HEK293 (cell line): ENCODE measurements around the gene ANKH.

ENCODE experiments used
- CTCF ChIA-PET: fragments of 350-600 bp; formaldehyde crosslinking; extraction: SDS; loops from one replicate; lab custom pipeline; 2021; ENCODE audit warnings: antibody characterized with exemption; lab: Yijun Ruan, JAX
- POLR2A ChIA-PET: fragments of 300-600 bp; formaldehyde crosslinking; extraction: SDS; loops from one replicate; lab custom pipeline; 2020; ENCODE audit warnings: antibody characterized with exemption, inconsistent platforms; lab: Yijun Ruan, JAX
- H3K27ac ChIP-seq: fragments of 200-500 bp; sonication (Bioruptor generic); 2 replicates; pipeline ENCODE4 v1.5.1; 2014; ENCODE audit warnings: low read depth, low read length, control low read depth, inconsistent platforms; ENCODE audit errors: extremely low read depth
- H3K36me3 ChIP-seq, 2 experiments: fragments of 200-500 bp in 1 of 2; sonication (Bioruptor generic) in 1 of 2; 1 replicate in 1 of 2; 2 replicates in 1 of 2; pipeline ENCODE4 v1.5.1; 2014 to 2017; ENCODE audit warnings: inconsistent platforms in 2 of 2, low read length in 2 of 2; ENCODE audit not compliant: control insufficient read depth in 2 of 2, insufficient read depth in 1 of 2
- H3K4me1 ChIP-seq: fragments of 200-500 bp; sonication (Bioruptor generic); 2 replicates; pipeline ENCODE4 v1.5.1; 2014; ENCODE audit warnings: mild to moderate bottlenecking, low read length, inconsistent platforms; ENCODE audit not compliant: control insufficient read depth, insufficient read depth
- H3K4me3 ChIP-seq: 2 replicates; pipeline ENCODE4 v1.5.1; 2011; ENCODE audit warnings: low read depth, mild to moderate bottlenecking, control low read depth, low read length, moderate library complexity
- H3K9me3 ChIP-seq: fragments of 200-500 bp; sonication (Bioruptor generic); 2 replicates; pipeline ENCODE4 v1.5.1; 2014; ENCODE audit warnings: low read depth, low read length, inconsistent platforms; ENCODE audit not compliant: control insufficient read depth, insufficient read depth
- HOXD13 ChIP-seq: sonication (generic); formaldehyde crosslinking; IDR thresholded peaks from 2 replicates; pipeline ENCODE4 v1.8.0; 2022; ENCODE audit warnings: missing genetic modification reagents, borderline replicate concordance
- MEIS1 ChIP-seq: sonication (generic); formaldehyde crosslinking; IDR thresholded peaks from 2 replicates; pipeline ENCODE4 v1.8.1; 2022; ENCODE audit warnings: missing genetic modification reagents, mild to moderate bottlenecking, borderline replicate concordance
- MYNN ChIP-seq: fragments of 450-650 bp; formaldehyde crosslinking; IDR thresholded peaks from 2 replicates; pipeline ENCODE4 v1.5.1; 2016; ENCODE audit warnings: missing biosample characterization, missing genetic modification characterization, borderline replicate concordance
- PRDM1 ChIP-seq: fragments of 450-650 bp; formaldehyde crosslinking; IDR thresholded peaks from 2 replicates; pipeline ENCODE4; 2016; ENCODE audit warnings: missing biosample characterization, missing genetic modification characterization
- SP7 ChIP-seq: fragments of 450-650 bp; formaldehyde crosslinking; IDR thresholded peaks from 2 replicates; pipeline ENCODE4 v1.5.1; 2016; ENCODE audit warnings: missing biosample characterization, missing genetic modification characterization
- YY1 ChIP-seq: fragments of 450-650 bp; formaldehyde crosslinking; IDR thresholded peaks from 2 replicates; pipeline ENCODE4 v1.5.1; 2018; ENCODE audit warnings: missing biosample characterization, missing genetic modification characterization
- ZBTB49 ChIP-seq: fragments of 450-650 bp; formaldehyde crosslinking; IDR thresholded peaks from 2 replicates; pipeline ENCODE4 v1.5.1; 2016; ENCODE audit warnings: missing biosample characterization, missing genetic modification characterization, low read depth
- ZBTB6 ChIP-seq: fragments of 450-650 bp; formaldehyde crosslinking; IDR thresholded peaks from 2 replicates; pipeline ENCODE4 v1.5.1; 2017; ENCODE audit warnings: missing biosample characterization, missing genetic modification characterization
- ZBTB7A ChIP-seq: fragments of 450-650 bp; formaldehyde crosslinking; IDR thresholded peaks from 2 replicates; pipeline ENCODE4 v1.5.1; 2016; ENCODE audit warnings: low read depth, missing biosample characterization, missing genetic modification characterization
- ZIC2 ChIP-seq: fragments of 450-650 bp; formaldehyde crosslinking; IDR thresholded peaks from 2 replicates; pipeline ENCODE4 v1.5.1; 2016; ENCODE audit warnings: missing biosample characterization, missing genetic modification characterization
- ZNF148 ChIP-seq: fragments of 450-650 bp; formaldehyde crosslinking; IDR thresholded peaks from 2 replicates; pipeline ENCODE4 v1.5.0; 2017; ENCODE audit warnings: missing biosample characterization, missing genetic modification characterization, borderline replicate concordance
- ZNF26 ChIP-seq: fragments of 450-650 bp; formaldehyde crosslinking; IDR thresholded peaks from 2 replicates; pipeline ENCODE4 v1.5.1; 2016; ENCODE audit warnings: missing biosample characterization, missing genetic modification characterization
- ZNF350 ChIP-seq: fragments of 450-650 bp; formaldehyde crosslinking; IDR thresholded peaks from 2 replicates; pipeline ENCODE4 v1.5.0; 2017; ENCODE audit warnings: missing biosample characterization, mild to moderate bottlenecking, missing genetic modification characterization
- ZNF433 ChIP-seq: fragments of 450-650 bp; formaldehyde crosslinking; IDR thresholded peaks from 2 replicates; pipeline ENCODE4 v1.5.1; 2016; ENCODE audit warnings: missing biosample characterization, missing genetic modification characterization, low read depth
- ZNF513 ChIP-seq: fragments of 450-650 bp; IDR thresholded peaks from 2 replicates; pipeline ENCODE4 v1.5.1; 2018; ENCODE audit warnings: missing biosample characterization, missing genetic modification characterization
- ZNF596 ChIP-seq: fragments of 450-650 bp; IDR thresholded peaks from 2 replicates; pipeline ENCODE4 v1.5.0; 2018; ENCODE audit warnings: missing biosample characterization, mild to moderate bottlenecking, missing genetic modification characterization, moderate library complexity
- ZNF704 ChIP-seq: fragments of 450-650 bp; formaldehyde crosslinking; IDR thresholded peaks from 2 replicates; pipeline ENCODE4 v1.5.1; 2016; ENCODE audit warnings: missing biosample characterization, missing genetic modification characterization
- ZXDB ChIP-seq: fragments of 450-650 bp; formaldehyde crosslinking; IDR thresholded peaks from 2 replicates; pipeline ENCODE4 v1.5.1; 2016; ENCODE audit warnings: missing biosample characterization, missing genetic modification characterization

The ANKH gene

GRCh38 chr5:14765587-14765986 is 106.0 kb downstream of the ANKH start:
- H3K27ac ChIP-seq = no peak overlapping the region
- H3K4me3 ChIP-seq = no peak overlapping the region
- CTCF ChIA-PET = interaction anchor here (0.6 to 1.2 kb wide), 2 partner anchors 39 to 855 kb away, joined by 3 to 4 read pairs; no protein-coding TSS in a partner anchor
- POLR2A ChIA-PET = no interaction called here
- H3K4me1 ChIP-seq = peaks cover 13% of the 10 kb centered on the region
- H3K9me3 ChIP-seq = no peaks in the 10 kb centered on the region
- no peak for TF ChIP-seq PRDM1
- TF ChIP-seq ZNF513 (tag by site-specific recombination) = no peak
- TF ChIP-seq ZNF596 (tag by site-specific recombination) = no peak
- no peak for TF ChIP-seq ZNF704 (tag by site-specific recombination)
- no peak for TF ChIP-seq ZBTB7A
- no peak for TF ChIP-seq ZNF433 (tag by site-specific recombination)
- H3K36me3 ChIP-seq = no peaks in the 10 kb centered on the region

- Histone ChIP-seq H3K4me1 (peaks cover 4% of the 10 kb centered on the region), H3K4me3 (no peak overlapping the region), H3K9me3 (no peaks in the 10 kb centered on the region), H3K36me3 (no peaks in the 10 kb centered on the region), H3K27ac (no peak overlapping the region)
- CTCF ChIA-PET = interaction anchor here (2.2 kb wide), 1 partner anchor 35 kb away, joined by 9 read pairs; no protein-coding TSS in a partner anchor
- POLR2A ChIA-PET = interaction anchor here (0.5 kb wide), 1 partner anchor 248 kb away, joined by 3 read pairs; no protein-coding TSS in a partner anchor
- no peak for TF ChIP-seq ZNF148 (tag by site-specific recombination)
- no peak for TF ChIP-seq MEIS1 (CRISPR knock-in tag)
- no peak for TF ChIP-seq ZBTB49 (tag by site-specific recombination)
- TF ChIP-seq ZNF350 (tag by site-specific recombination) = no peak
- TF ChIP-seq HOXD13 (CRISPR knock-in tag) = no peak
- TF ChIP-seq ZXDB (tag by site-specific recombination) = no peak
- no peak for TF ChIP-seq SP7 (tag by site-specific recombination)
- TF ChIP-seq YY1 (tag by site-specific recombination) = no peak
- no peak for TF ChIP-seq ZBTB6 (tag by site-specific recombination)
- no peak for TF ChIP-seq ZNF26
- no peak for TF ChIP-seq ZIC2 (tag by site-specific recombination)
- TF ChIP-seq MYNN = no peak
Observed at GRCh38 chr5:14762549-14763216, 108.9 kb downstream of the ANKH start.
